ENCODE data around the gene DNM2. TPM values are rescaled to one million over a fixed set of nuclear protein-coding genes. Genes with fewer than 3 reads are reported as not detected.
A peak's percentile ranks its signal among the peaks of the same experiment; 100 is the strongest.

DNM2 gene
- total and polyA plus RNA-seq, 5 donors from 2014 or later: 61.8 to 269 (median 63.1) TPM

- no peak for DNase-seq
- H3K9me3 Mint-ChIP-seq: peaks cover 0 to 2% (median 0%) of the 10 kb centered on the region in 7 donors
- peak overlapping the region in 2 of 4 donors; percentile 31 to 64 for H3K4me3 Mint-ChIP-seq
These were observed 25.1 kb upstream of the DNM2 start for GRCh38 chr19:10692673-10693264.

GRCh38 chr19:10694706-10695307 lies 23.1 kb upstream of the DNM2 start:
- H3K27me3 ChIP-seq (ENCODE audit: control insufficient read depth, insufficient read depth, low read length): no peaks in the 10 kb centered on the region
- H3K4me3 ChIP-seq (ENCODE audit: low read depth, low read length): no peak overlapping the region
- peaks cover 18% of the 10 kb centered on the region for H3K36me3 ChIP-seq (ENCODE audit: control insufficient read depth, insufficient read depth, low read length)
- no peaks in the 10 kb centered on the region for H3K9me3 ChIP-seq (ENCODE audit: control insufficient read depth in 2 of 2, low read length in 2 of 2)
- peaks cover 9% of the 10 kb centered on the region for H3K36me3 Mint-ChIP-seq
- H3K4me1 Mint-ChIP-seq: peaks cover 4 to 25% (median 17%) of the 10 kb centered on the region in 4 donors
- H3K27ac ChIP-seq (ENCODE audit: insufficient read depth, low read length, poor library complexity, severe bottlenecking): no peak overlapping the region
- DNase-seq (no peak), ATAC-seq (ENCODE audit: low read depth in 2 of 2) (no peak)
- H3K4me1 ChIP-seq (ENCODE audit: control insufficient read depth, insufficient read depth, low read length, poor library complexity, severe bottlenecking): peaks cover 10% of the 10 kb centered on the region
- H3K27me3 Mint-ChIP-seq: peaks cover 32% of the 10 kb centered on the region
- H3K27ac Mint-ChIP-seq: no peak overlapping the region
- H3K4me3 Mint-ChIP-seq: peak overlapping the region in 1 of 4 donors; percentile 38
- H3K9me3 Mint-ChIP-seq: peaks cover 0 to 2% (median 0%) of the 10 kb centered on the region in 7 donors

More at GRCh38 chr19:10692673-10693264, 25.1 kb upstream of the DNM2 start:
- Histone ChIP-seq H3K4me1 (ENCODE audit: control insufficient read depth, insufficient read depth, low read length, poor library complexity, severe bottlenecking) (peaks cover 10% of the 10 kb centered on the region), H3K27ac (ENCODE audit: insufficient read depth, low read length, poor library complexity, severe bottlenecking) (no peak overlapping the region), H3K27me3 (ENCODE audit: control insufficient read depth, insufficient read depth, low read length) (no peaks in the 10 kb centered on the region), H3K36me3 (ENCODE audit: control insufficient read depth, insufficient read depth, low read length) (peaks cover 36% of the 10 kb centered on the region), H3K4me3 (ENCODE audit: low read depth, low read length) (no peak overlapping the region), H3K9me3 (ENCODE audit: control insufficient read depth in 2 of 2, low read length in 2 of 2) (no peaks in the 10 kb centered on the region)
- no peak for ATAC-seq (ENCODE audit: low read depth in 2 of 2)
- Mint-ChIP-seq H3K4me1 (peaks cover 4 to 21% (median 17%) of the 10 kb centered on the region in 4 donors), H3K36me3 (peaks cover 16% of the 10 kb centered on the region), H3K27ac (no peak overlapping the region), H3K27me3 (peaks cover 26% of the 10 kb centered on the region)

DNA sequence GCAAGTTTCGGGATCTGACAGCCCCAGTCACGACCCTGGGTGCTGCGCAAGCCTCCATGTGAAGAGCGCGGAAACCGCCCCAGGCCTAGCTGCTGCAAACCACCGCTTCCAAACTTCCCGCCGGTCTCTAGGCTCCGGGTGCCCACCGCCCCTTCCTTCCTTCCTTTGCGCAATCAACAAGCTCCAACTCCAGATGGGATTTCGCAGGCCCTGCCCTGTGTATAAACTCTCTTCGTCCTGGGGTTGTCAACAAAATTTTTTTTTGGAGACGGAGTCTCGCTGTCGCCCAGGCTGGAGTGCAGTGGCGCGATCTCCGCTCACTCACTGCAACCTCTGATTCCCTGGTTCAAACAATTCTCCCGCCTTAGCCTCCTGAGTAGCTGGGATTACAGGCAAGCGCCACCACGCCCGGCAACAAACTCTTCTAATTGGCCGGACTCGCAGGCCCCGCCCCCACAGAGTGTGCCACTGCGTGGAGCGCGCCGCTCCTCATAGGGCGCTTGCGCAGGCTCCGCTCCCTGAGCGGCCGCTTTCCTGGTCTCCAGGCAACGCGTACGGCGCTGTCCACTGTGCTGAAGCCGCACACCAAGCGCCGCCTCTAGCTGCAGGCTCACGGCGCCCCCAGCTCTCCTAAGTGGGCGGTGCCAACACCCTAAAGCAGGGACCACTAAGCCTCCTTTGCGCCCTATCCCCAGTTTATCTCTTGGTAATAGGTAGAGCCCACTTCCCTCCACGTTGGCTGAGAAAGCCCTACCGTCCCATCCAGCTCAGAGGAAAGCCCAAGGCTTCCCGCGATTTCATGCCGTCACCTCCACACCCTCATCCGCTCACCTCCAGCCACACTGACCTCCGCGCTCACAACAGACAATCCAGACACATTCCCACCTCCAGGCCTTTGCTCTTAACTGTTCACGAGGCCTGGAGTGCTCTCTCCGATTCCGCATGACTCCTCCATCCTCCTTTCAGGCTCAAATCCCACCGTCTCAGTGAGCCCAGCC lies 22.2 kb upstream of the DNM2 start:
- peaks cover 10% of the 10 kb centered on the region for H3K36me3 ChIP-seq (ENCODE audit: control insufficient read depth, insufficient read depth, low read length)
- Mint-ChIP-seq H3K36me3 (peaks cover 5% of the 10 kb centered on the region), H3K4me3 (peak overlapping the region; percentile 34 to 94 (median 84)), H3K27ac (no peak overlapping the region), H3K4me1 (peaks cover 4 to 27% (median 17%) of the 10 kb centered on the region in 4 donors), H3K27me3 (peaks cover 33% of the 10 kb centered on the region), H3K9me3 (peaks cover 0 to 2% (median 0%) of the 10 kb centered on the region in 7 donors)
- peaks cover 10% of the 10 kb centered on the region for H3K4me1 ChIP-seq (ENCODE audit: control insufficient read depth, insufficient read depth, low read length, poor library complexity, severe bottlenecking)
- no peaks in the 10 kb centered on the region for H3K9me3 ChIP-seq (ENCODE audit: control insufficient read depth in 2 of 2, low read length in 2 of 2)
- H3K27ac ChIP-seq (ENCODE audit: insufficient read depth, low read length, poor library complexity, severe bottlenecking): no peak overlapping the region
- no peaks in the 10 kb centered on the region for H3K27me3 ChIP-seq (ENCODE audit: control insufficient read depth, insufficient read depth, low read length)
- peak overlapping the region; percentile 37 for H3K4me3 ChIP-seq (ENCODE audit: low read depth, low read length)
- ATAC-seq (ENCODE audit: low read depth in 2 of 2) (peak; percentile 93 to 96), DNase-seq (peak; percentile 74 to 93 (median 83))

- no peak overlapping the region for H3K27ac ChIP-seq (ENCODE audit: insufficient read depth, low read length, poor library complexity, severe bottlenecking)
- Mint-ChIP-seq H3K4me3 (peak overlapping the region in 3 of 4 donors; percentile 45 to 59 (median 58)), H3K27me3 (peaks cover 28% of the 10 kb centered on the region), H3K4me1 (peaks cover 9 to 28% (median 20%) of the 10 kb centered on the region in 4 donors), H3K9me3 (peaks cover 0 to 2% (median 0%) of the 10 kb centered on the region in 7 donors), H3K27ac (no peak overlapping the region), H3K36me3 (no peaks in the 10 kb centered on the region)
- no peaks in the 10 kb centered on the region for H3K36me3 ChIP-seq (ENCODE audit: control insufficient read depth, insufficient read depth, low read length)
- ATAC-seq (ENCODE audit: low read depth in 2 of 2) (no peak), DNase-seq (peak; percentile 57 to 77 (median 65))
- H3K4me3 ChIP-seq (ENCODE audit: low read depth, low read length): no peak overlapping the region
- H3K4me1 ChIP-seq (ENCODE audit: control insufficient read depth, insufficient read depth, low read length, poor library complexity, severe bottlenecking): peaks cover 24% of the 10 kb centered on the region
- H3K27me3 ChIP-seq (ENCODE audit: control insufficient read depth, insufficient read depth, low read length): no peaks in the 10 kb centered on the region
- no peaks in the 10 kb centered on the region for H3K9me3 ChIP-seq (ENCODE audit: control insufficient read depth in 2 of 2, low read length in 2 of 2)
These were observed 18.1 kb upstream of the DNM2 start for GRCh38 chr19:10699650-10700335.

DNA sequence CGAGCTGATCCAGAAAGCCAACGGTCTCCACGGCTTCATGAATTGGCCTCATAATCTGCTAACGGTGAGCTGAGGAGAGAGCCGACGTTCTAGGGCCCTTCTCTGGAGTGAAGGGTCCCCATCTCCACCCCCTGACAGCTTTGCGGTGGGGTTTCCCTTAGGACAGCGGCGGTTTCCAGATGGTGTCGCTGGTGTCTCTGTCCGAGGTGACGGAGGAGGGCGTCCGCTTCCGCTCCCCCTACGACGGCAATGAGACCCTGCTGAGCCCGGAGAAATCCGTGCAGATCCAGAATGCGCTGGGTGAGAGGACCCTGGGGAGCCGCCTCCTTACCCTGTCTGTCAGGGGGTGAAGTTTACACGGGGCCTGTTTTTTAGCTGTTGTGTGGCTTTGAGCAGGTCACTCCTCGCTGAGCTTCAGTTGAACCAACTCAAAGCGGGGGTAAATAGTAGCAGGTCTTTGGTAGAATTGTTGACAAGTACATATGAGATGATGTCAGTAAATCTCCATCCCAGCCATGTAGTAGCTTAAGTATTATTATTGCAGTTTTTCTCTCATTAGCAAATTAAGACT lies 15.8 kb upstream of the DNM2 start:
- Histone ChIP-seq H3K27ac (ENCODE audit: insufficient read depth, low read length, poor library complexity, severe bottlenecking) (peak overlapping the region; percentile 57), H3K4me1 (ENCODE audit: control insufficient read depth, insufficient read depth, low read length, poor library complexity, severe bottlenecking) (peaks cover 14% of the 10 kb centered on the region), H3K27me3 (ENCODE audit: control insufficient read depth, insufficient read depth, low read length) (no peaks in the 10 kb centered on the region), H3K4me3 (ENCODE audit: low read depth, low read length) (peak overlapping the region; percentile 86), H3K36me3 (ENCODE audit: control insufficient read depth, insufficient read depth, low read length) (no peaks in the 10 kb centered on the region), H3K9me3 (ENCODE audit: control insufficient read depth in 2 of 2, low read length in 2 of 2) (no peaks in the 10 kb centered on the region)
- Mint-ChIP-seq H3K27me3 (peaks cover 13% of the 10 kb centered on the region), H3K4me1 (peaks cover 5 to 11% (median 7%) of the 10 kb centered on the region in 4 donors), H3K9me3 (peaks cover 0 to 1% (median 0%) of the 10 kb centered on the region in 7 donors), H3K36me3 (no peaks in the 10 kb centered on the region), H3K27ac (peak overlapping the region; percentile 20 to 95 (median 84)), H3K4me3 (peak overlapping the region; percentile 93 to 98 (median 96))
- ATAC-seq (ENCODE audit: low read depth in 2 of 2) (peak; percentile 9 to 14), DNase-seq (peak in 1 of 3 donors; percentile 31)

DNA sequence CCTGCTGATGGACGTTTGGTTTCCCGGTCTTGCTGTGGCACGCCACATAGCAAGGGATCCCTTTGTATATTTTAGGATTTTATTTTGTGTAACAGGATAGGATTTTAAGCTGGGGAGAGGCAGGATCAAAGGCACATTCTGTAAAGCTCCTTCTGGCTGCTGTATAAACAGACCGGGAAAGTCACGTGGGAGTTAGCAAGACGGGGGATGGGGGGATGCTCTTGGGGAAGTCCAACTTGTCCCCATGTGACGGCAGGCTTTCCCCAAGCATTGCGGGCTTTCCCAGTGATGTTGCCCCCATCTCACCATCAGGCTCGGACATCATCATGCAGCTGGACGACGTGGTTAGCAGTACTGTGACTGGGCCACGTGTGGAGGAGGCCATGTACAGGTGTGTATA lies 10.9 kb upstream of the DNM2 start:
- H3K36me3 ChIP-seq (ENCODE audit: control insufficient read depth, insufficient read depth, low read length): no peaks in the 10 kb centered on the region
- Mint-ChIP-seq H3K27ac (no peak overlapping the region), H3K27me3 (no peaks in the 10 kb centered on the region), H3K9me3 (no peaks in the 10 kb centered on the region), H3K36me3 (no peaks in the 10 kb centered on the region), H3K4me3 (no peak overlapping the region), H3K4me1 (peaks cover 0 to 3% (median 1%) of the 10 kb centered on the region in 4 donors)
- H3K27ac ChIP-seq (ENCODE audit: insufficient read depth, low read length, poor library complexity, severe bottlenecking): no peak overlapping the region
- peaks cover 4% of the 10 kb centered on the region for H3K4me1 ChIP-seq (ENCODE audit: control insufficient read depth, insufficient read depth, low read length, poor library complexity, severe bottlenecking)
- no peaks in the 10 kb centered on the region for H3K27me3 ChIP-seq (ENCODE audit: control insufficient read depth, insufficient read depth, low read length)
- no peaks in the 10 kb centered on the region for H3K9me3 ChIP-seq (ENCODE audit: control insufficient read depth in 2 of 2, low read length in 2 of 2)
- no peak for ATAC-seq (ENCODE audit: low read depth in 2 of 2)
- no peak for DNase-seq
- no peak overlapping the region for H3K4me3 ChIP-seq (ENCODE audit: low read depth, low read length)

- Mint-ChIP-seq H3K36me3 (no peaks in the 10 kb centered on the region), H3K4me1 (no peaks in the 10 kb centered on the region), H3K27ac (no peak overlapping the region)
These were observed 10.4 kb upstream of the DNM2 start for GRCh38 chr19:10707440-10707839.

More at GRCh38 chr19:10707440-10707839, 10.4 kb upstream of the DNM2 start:
- Mint-ChIP-seq H3K9me3 (no peaks in the 10 kb centered on the region), H3K4me3 (no peak overlapping the region), H3K27me3 (no peaks in the 10 kb centered on the region)
- Histone ChIP-seq H3K27ac (ENCODE audit: insufficient read depth, low read length, poor library complexity, severe bottlenecking) (no peak overlapping the region), H3K36me3 (ENCODE audit: control insufficient read depth, insufficient read depth, low read length) (no peaks in the 10 kb centered on the region), H3K4me3 (ENCODE audit: low read depth, low read length) (no peak overlapping the region), H3K4me1 (ENCODE audit: control insufficient read depth, insufficient read depth, low read length, poor library complexity, severe bottlenecking) (no peaks in the 10 kb centered on the region), H3K27me3 (ENCODE audit: control insufficient read depth, insufficient read depth, low read length) (no peaks in the 10 kb centered on the region), H3K9me3 (ENCODE audit: control insufficient read depth in 2 of 2, low read length in 2 of 2) (no peaks in the 10 kb centered on the region)
- ATAC-seq (ENCODE audit: low read depth in 2 of 2): no peak
- DNase-seq: no peak

Data from CD4-positive, CD25-positive, alpha-beta regulatory T cell (primary cell).